GM13976 (cell line): ENCODE measurements around the gene TRIM3.
A peak's percentile ranks its signal among the peaks of the same experiment; 100 is the strongest.

Experiments
- DNase-seq: peaks from one replicate; pipeline ENCODE4 v3.0.0; 2012; ENCODE audit warnings: low spot score
- in situ Hi-C: fragments of 300-500 bp; cut with MboI; formaldehyde crosslinking; loops from one replicate; pipeline ENCODE4 v1.12.0; 2022; ENCODE audit warnings: low sequenced_read_pairs, mixed read lengths, inconsistent platforms; ENCODE audit not compliant: unreplicated experiment
- TF ChIP-seq, protein P1 (sequence below): IDR thresholded peaks from 2 replicates; pipeline ENCODE4 v1.5.1; 2012; ENCODE audit warnings: borderline replicate concordance, mild to moderate bottlenecking; ENCODE audit not compliant: insufficient read depth; ENCODE audit errors: extremely low read depth, missing control alignments, control extremely low read depth

Gene TRIM3

GRCh38 chr11:6431861-6432260 is 41.9 kb downstream of the TRIM3 start:
- TF ChIP-seq, protein P1, sequence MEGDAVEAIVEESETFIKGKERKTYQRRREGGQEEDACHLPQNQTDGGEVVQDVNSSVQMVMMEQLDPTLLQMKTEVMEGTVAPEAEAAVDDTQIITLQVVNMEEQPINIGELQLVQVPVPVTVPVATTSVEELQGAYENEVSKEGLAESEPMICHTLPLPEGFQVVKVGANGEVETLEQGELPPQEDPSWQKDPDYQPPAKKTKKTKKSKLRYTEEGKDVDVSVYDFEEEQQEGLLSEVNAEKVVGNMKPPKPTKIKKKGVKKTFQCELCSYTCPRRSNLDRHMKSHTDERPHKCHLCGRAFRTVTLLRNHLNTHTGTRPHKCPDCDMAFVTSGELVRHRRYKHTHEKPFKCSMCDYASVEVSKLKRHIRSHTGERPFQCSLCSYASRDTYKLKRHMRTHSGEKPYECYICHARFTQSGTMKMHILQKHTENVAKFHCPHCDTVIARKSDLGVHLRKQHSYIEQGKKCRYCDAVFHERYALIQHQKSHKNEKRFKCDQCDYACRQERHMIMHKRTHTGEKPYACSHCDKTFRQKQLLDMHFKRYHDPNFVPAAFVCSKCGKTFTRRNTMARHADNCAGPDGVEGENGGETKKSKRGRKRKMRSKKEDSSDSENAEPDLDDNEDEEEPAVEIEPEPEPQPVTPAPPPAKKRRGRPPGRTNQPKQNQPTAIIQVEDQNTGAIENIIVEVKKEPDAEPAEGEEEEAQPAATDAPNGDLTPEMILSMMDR = no peak
- in situ Hi-C loops = no loop called here
- no peak for DNase-seq

DNA sequence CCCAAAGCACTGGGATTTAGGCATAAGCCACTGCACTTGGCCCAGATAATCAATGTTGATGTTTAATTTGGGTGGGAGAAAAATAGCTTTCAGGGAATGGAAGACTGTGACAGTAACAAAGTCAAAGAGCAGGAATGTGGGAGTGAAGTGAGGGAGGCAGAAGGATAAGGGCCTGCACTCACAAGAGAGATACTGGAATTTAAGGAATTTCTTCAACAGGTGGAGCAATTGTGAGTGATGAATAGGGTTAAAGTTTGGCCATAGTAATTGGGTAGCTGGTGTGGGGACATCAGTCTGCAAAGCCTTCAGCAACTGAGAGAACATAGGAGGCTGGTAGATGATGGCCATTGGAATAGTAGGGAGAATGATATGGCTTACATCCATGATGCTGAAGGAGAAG is 46.2 kb downstream of the TRIM3 start:
- in situ Hi-C loops = no loop called here
- no peak for DNase-seq
- TF ChIP-seq, protein P1 = no peak

DNA sequence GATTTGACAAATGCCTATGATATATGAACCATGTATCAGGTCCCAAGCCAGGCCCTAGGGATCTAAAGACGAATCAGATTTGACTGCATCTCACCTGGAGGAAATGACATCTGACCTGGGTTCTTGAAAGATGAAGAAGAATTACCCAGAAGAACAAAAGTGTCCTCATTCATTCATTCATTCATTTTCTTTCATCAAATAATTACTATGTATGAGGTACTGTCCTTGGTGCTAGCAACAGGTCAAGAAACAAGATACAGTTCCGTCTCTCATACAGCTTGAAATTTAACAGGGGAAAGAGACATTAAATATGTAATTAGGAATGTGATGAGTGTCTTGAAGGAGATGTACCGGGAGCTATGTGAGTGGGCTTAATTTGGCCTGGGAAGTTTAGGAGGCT is 53.1 kb downstream of the TRIM3 start:
- DNase-seq = no peak
- in situ Hi-C loops = no loop called here
- TF ChIP-seq, protein P1 = no peak

DNA sequence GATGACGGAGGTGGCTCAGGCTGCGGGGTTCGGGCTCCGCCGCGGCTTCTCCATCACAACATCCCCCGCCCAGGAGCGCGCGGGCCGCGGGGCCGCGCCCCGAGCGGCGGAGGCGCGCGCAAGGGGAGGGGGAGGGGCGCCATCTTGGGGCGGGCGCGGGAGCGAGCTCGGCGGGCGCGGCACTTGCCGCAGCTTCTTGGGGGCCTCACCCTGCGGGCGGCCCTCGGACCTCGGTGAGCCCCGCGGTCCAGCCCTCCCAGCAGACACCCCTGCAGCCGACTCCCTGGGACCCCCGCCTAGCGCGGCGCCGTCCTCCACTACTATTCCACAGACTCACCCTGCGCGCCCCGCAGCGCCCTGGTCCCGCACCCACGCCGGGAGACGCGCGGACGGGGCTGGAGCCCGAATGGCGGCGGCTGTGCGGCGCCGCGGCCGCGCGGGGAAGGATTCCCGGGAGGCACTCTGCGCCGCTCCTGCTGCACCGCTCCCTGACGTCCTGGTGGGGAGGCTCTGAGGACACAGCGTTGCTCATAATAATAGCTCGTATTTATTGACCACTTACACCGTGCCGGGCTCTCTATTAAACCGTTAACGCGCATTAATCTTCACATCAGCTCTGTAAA is 54.6 kb downstream of the TRIM3 start, which contains the start of gene APBB1:
Gene APBB1, minus strand, starts transcription at position 86 of the 623 bp plus-strand sequence. CDS start 7,747 bp downstream, outside the sequence.
- TF ChIP-seq, protein P1 = peak; percentile 4
- DNase-seq = peak; percentile 86
- in situ Hi-C loops = no loop called here

DNA sequence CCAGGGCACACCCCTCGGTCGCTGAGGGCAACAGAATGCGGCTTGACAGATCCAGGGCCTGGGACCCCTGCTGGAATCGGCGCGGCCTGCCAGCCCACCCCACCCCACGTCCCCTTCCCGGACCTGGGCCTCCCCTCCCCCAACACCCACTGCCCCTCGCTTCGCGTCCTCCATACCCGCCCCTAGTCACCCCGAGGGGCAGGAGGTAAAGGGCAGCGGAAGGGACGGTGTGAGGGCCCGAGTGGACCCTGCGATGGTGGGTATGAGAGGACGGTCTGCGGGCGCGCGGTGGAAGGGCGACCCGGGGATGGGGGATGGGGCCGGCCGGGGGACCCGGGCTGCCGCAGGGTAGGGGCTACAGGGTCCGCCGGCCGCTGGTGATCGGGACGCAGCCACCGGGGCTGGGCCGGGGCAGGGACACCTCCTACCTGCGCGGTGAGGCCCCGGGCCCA is 55.2 kb downstream of the TRIM3 start:
- in situ Hi-C loops = no loop called here
- TF ChIP-seq, protein P1 = no peak
- no peak for DNase-seq

DNA sequence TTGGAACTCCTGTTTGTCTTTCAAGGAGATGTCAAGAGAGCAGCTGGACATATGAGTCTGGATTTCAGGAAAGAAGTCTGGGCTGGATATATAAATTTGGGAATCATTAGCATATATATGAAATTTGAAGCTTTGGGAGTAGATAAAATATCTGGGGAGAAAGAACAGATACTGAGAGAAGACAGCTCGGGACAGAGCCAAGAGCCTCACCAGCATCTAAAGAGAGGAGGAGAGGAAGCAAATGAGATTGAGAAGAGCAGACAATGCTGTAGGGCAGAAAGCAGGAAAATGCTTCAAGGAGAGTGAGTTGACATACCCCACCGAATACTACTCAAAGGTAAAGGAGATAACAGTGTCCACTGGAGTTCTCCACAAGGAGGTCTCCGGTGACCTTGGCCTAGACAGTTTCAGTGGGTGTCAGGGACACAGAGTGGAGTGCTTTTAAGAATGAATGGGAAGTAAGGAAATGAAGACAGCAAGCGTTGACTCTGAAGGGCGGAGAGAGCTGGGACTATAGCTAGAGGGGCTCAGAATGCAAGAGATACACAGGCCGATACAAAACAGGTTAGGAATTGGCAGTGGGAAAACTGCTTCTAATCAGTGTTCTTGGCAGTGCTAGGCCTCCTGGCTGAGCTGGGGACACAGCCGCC is 55.7 kb downstream of the TRIM3 start:
- DNase-seq = no peak
- in situ Hi-C loops = no loop called here
- TF ChIP-seq, protein P1 = no peak
